ENCODE results near the gene KCNA3.
"Not testable (repeated sequence)": the region's sequence is repeated elsewhere in the genome, so short reads cannot be mapped to it uniquely, and the experiment has no call there.

Gene KCNA3

GRCh38 chr1:110676970-110677369 lies 2.2 kb upstream of the KCNA3 start:
- peak; percentile 53 to 77 for DNase-seq

GRCh38 chr1:110675060-110675791 lies 486 bp upstream of the KCNA3 start:
- DNase-seq = no peak

DNA sequence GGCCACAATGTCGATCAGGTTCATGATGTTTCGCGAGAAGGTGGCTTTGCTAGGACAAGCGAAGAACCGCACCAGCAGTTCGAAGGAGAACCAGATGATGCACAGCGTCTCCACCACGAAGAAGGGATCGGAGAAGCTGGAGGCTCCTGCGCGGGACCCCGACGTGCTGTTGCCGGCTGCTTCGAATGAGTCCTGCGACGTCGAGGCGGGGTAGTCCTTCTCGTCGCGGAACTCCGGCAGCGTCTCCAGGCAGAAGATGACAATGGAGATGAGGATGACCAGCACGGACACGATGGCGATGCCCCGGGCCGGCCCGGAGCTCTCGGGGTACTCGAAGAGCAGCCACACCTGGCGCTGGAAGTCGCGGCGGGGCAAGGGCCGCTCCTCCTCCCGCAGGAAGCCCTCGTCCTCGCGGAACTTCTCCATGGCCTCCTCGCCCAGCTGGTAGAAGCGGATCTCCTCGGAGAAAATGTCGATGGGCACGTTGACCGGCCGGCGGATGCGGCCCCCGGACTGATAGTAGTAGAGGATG lies 869 bp downstream of the KCNA3 start:
- DNase-seq = no peak

GRCh38 chr1:110673197-110673701 lies 1.5 kb downstream of the KCNA3 start:
- no peak for DNase-seq

- no peak for DNase-seq
Observed at GRCh38 chr1:110672753-110673108, 2.0 kb downstream of the KCNA3 start.

DNA sequence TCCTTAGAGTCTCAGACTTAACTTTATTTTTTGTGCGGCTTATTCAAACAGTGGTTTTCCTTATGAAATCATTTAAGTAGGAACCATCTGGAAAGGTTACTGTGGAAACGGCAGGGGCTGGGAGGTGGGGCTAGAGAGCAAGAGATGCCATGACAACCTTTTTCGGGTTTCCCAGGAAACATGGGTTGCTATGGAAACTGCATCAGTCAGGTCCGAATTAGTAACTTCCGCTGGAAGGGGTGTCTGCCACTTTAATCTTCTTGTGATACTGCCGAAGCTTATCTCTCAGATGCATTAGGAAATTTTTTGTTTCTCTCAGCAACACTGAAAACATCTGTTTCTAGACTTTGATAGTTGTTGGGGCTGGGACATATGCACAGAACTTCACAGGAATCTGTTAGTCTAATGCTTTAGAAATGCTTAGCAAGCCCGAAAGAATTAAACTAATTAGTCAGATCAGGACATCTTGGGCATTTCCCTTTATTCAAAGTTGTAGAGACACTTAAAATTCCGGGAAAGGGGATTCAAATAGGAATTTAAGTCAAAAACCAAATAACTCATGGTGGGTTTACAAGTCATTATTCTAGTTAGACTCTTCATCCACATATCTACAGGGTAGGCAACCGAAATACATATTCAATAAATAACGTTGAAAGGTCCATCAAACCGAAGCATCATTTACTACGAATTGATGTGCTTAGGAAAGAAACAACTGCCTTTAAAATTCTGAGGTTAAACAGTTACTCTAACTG lies 2.6 kb downstream of the KCNA3 start:
- no peak for DNase-seq

DNA sequence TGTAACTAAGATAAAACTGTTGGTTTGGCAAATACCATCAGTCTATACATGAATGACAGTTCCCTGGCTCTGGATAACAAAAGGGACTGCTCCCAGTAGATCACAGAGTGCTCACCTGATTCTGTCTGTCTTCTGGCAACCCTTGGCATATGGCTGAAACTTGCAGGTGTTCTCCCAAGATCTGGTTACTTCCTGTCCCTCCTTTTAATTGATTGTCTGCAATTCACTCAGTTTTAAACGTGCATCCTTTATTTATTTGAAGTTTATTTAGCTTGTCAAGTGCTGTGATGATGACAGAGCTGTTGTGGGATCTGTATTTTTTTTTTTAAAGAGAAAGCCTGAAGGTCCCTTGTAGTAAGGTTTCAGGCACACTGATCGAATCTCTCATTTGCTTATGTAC lies 3.4 kb downstream of the KCNA3 start:
- DNase-seq = no peak

DNA sequence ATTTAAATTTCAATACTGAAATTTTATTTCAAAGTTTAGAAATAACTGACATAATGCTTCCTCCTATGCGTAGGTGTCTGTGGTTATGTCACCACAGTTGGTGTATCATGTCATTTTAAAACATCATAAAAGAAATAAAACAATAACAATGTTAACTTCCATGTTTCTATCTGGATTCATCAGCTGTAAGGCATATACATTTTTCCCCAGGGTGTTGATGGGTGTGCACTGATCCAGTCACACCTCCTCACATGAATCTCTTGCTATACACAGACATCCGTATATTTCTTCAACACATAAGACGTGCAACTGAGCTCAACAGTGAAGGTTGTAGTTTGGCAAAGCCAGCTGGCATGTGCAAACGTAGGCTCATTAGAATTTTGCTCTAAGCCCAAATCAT lies 6.2 kb downstream of the KCNA3 start:
- DNase-seq = no peak

DNA sequence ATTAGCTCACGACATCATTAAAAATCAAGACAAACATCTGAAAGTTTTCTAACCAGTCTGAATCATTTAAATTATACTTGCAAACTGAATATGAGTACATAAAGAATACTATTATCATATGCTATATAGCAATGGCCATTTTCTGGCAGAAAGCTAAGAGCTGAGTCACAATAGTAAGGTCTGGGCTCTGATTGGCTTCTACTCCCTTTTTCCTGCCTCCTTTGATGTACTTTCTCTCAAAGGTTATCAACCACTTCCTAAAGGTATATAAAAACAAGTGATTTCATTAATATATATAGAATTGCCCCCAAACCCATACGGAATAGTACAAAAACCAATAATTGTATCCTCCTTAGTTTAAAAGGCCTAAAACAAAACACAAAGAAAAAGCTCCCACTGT lies 7.0 kb downstream of the KCNA3 start:
- DNase-seq = no peak

- no peak for DNase-seq
Observed at GRCh38 chr1:110663241-110663640, 11.5 kb downstream of the KCNA3 start.

GRCh38 chr1:110659559-110659958 lies 15.2 kb downstream of the KCNA3 start:
- not testable (repeated sequence) for DNase-seq

GRCh38 chr1:110657351-110657750 lies 17.4 kb downstream of the KCNA3 start:
- DNase-seq = no peak

DNA sequence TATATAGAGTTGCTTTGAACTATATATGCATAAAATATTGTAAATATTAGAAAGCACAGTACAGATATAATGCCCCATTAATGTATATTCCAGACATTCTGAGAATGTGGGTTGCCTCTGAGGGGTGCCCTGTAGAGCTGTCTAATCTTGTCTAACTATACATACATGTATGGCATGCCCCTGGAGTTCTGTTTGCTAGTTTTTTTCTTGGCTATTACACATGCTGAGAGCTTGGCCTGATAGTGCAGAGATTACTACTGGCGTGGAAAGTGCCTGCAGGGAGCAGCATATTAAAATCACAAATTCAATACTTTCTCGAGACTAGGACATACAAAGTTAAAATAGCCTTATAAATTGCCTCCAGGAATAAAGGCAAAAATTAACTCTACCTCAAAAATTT lies 24.1 kb downstream of the KCNA3 start:
- DNase-seq = no peak

GRCh38 chr1:110648417-110648816 lies 26.3 kb downstream of the KCNA3 start:
- no peak for DNase-seq

DNA sequence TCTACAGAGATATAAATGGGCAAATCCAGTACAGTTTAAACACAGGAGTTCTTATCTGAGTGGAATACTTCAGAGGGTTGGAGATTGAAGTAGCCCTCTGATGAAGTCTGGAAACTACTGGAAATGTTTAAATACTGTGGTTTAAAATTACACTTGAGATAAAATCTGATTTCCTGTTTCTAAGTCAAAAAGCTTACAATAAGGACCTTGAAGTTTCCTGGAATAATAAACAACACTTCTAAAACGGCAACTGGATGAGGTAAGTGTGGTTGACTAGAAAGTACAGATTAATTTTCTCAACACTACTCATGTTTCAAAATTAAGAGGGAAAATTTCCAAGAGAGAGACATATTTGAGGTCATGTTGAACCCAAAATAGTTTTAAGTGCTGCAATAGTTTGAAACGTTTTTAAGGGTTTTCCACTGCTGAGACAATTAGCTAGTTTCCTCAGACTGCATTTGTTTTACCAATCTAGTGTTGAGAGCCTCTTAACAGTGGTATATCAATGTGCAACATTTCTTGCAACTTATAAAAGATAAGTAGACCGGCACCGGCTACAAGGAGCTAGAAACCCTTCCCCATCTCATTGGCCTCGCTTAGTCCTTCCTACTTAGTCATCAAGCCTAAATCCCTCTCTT lies 27.4 kb downstream of the KCNA3 start:
- no peak for DNase-seq

DNA sequence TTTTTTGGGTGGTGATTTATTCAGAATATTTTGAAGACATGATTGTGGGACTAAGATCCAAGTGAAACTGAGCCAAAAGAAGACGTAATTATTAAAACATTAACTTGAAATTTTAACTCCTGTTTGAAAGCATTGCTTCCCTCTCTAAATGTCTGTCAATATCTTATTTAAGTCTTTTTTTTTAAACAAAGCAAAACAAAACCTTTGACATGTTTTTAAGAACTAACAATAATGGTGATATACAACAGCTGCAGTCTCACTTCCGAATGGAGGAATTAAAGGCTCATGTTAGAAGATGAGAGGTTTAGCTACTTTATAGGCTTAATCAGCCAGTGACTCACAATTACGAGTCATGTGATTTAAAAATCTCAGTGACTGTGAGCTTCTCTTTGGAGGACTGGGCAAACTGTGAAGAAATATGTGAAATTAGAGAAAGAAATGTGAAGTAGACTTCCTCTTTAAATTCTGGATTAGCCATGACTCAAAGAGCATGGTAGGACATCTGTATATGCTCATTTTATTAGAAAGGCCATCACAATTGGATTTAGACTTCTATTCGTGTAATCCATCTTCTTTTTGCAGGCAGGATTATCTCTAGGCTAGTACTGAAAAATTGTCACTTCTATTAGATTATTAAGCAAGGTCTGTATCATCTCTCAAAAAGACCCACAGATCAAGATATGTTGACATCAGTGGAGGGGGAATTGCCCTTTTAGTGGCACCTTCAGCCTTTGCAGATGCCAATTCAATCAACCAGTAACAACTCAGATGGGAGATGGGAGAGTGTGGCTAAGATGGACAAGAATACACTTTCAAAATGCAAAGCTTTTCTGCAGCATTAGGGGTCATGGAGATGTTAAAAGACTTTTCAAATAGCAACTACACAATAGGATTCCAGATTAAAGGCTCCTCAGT lies 28.7 kb downstream of the KCNA3 start:
- no peak for DNase-seq

GRCh38 chr1:110645211-110645610 lies 29.5 kb downstream of the KCNA3 start:
- DNase-seq = no peak

DNA sequence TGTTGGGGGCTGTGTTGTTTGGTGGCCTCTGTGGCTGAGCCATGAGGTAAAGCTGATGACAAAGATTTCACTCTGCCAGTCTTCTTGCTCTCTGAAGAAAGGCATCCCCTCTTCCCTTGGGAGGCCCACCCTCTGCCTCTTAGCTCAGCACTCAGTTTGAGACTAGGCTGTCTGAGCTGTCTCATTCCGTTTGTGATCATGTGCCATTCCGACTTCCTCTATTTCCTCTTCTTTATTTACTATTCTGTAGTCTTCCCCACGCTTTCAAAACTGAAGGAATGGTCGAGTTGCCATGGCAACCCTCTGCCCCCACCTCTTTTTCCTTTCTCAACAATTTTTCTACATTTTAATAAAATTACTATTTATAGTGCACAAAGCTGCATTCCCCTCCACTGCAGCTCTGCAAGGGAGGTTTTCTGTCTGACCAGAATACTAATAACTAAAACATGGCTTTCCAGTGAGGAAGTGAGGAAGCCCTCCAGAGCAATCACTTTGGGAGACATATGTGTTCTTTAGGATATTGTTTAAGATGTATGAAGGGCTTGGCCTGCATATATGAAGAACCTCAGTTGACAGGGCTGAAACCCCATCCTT lies 30.8 kb downstream of the KCNA3 start:
- no peak for DNase-seq

GRCh38 chr1:110639724-110640386 lies 34.9 kb downstream of the KCNA3 start:
- DNase-seq = no peak

- DNase-seq = no peak
Observed at GRCh38 chr1:110638556-110638955, 36.2 kb downstream of the KCNA3 start.

DNA sequence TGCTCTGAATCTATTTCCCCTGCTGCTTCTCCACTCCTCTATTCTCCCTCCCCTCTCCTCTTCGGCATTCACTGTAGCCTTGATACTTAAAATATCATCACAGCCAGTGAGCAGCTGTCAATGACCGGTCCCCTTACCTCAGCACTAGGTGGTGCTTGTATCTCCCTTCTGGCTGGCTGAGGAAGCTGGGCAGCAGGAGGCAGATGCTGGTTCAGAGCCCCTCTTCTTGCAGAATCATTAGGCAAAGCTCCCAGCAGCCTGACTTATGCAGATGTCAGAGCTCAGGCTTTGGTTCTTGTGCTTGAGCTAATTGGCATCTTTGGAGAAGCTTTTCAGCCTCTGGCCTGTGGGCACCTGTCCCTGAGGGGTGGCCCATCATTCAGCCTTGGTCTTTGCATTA lies 36.7 kb downstream of the KCNA3 start:
- DNase-seq = no peak

GRCh38 chr1:110637475-110637874 lies 37.3 kb downstream of the KCNA3 start:
- DNase-seq = no peak
